ENCODE data around the gene WWC2.

- no peak for TF ChIP-seq POLR2A (IDR thresholded peaks at IDR 0.05; ENCODE audit: low read depth)
- no peak for TF ChIP-seq CTCF (IDR thresholded peaks at IDR 0.05)
- no peak for TF ChIP-seq EP300 (IDR thresholded peaks at IDR 0.05)
Measured at GRCh38 chr4:183288955-183289354, 189.9 kb downstream of the WWC2 start.

Data from esophagus muscularis mucosa (tissue), 4 donors.